ENCODE measurements around the gene TOLLIP. TPM values are rescaled to one million over a fixed set of nuclear protein-coding genes. Genes with fewer than 3 reads are reported as not detected.

TOLLIP gene
- total RNA-seq, 1 experiment from 2014 or later, result 32.3 TPM

- no peaks in the 10 kb centered on the region for H3K4me1 Mint-ChIP-seq
- ChIA-PET CTCF (no interaction called here), POLR2A (no interaction called here)
- no peak for ATAC-seq
- DNase-seq (ENCODE audit: low spot score), result no peak
- H3K27me3 Mint-ChIP-seq (ENCODE audit: low read depth), result peaks cover 6% of the 10 kb centered on the region; the same call in 1 of the 2 replicates
- H3K4me3 Mint-ChIP-seq, result no peak overlapping the region
- peaks cover 13% of the 10 kb centered on the region for H3K36me3 Mint-ChIP-seq
- peaks cover 16% of the 10 kb centered on the region for H3K9me3 Mint-ChIP-seq
- TF ChIP-seq ZNF138 (CRISPR knock-in tag; conservative IDR thresholded peaks at IDR 0.05) (no peak), ZNF317 (CRISPR knock-in tag; IDR thresholded peaks at IDR 0.05; ENCODE audit: borderline replicate concordance, low read depth) (no peak), PRDM15 (CRISPR knock-in tag; IDR thresholded peaks at IDR 0.05) (no peak), GABPB1 (CRISPR knock-in tag; IDR thresholded peaks at IDR 0.05) (no peak), ZBTB43 (CRISPR knock-in tag; IDR thresholded peaks at IDR 0.05) (no peak), ELF4 (CRISPR knock-in tag; IDR thresholded peaks at IDR 0.05; ENCODE audit: low read depth) (no peak), SMAD4 (CRISPR knock-in tag; IDR thresholded peaks at IDR 0.05) (no peak), ZBTB21 (CRISPR knock-in tag; IDR thresholded peaks at IDR 0.05; ENCODE audit: borderline replicate concordance) (no peak), SMAD3 (CRISPR knock-in tag; IDR thresholded peaks at IDR 0.05; ENCODE audit: borderline replicate concordance) (no peak), FOXJ3 (CRISPR knock-in tag; IDR thresholded peaks at IDR 0.05; ENCODE audit: borderline replicate concordance) (no peak), NR1H2 (CRISPR knock-in tag; IDR thresholded peaks at IDR 0.05) (no peak), RELA (CRISPR knock-in tag; IDR thresholded peaks at IDR 0.05; ENCODE audit: borderline replicate concordance) (no peak), ZNF121 (CRISPR knock-in tag; IDR thresholded peaks at IDR 0.05) (no peak)
- TF ChIP-seq, protein P1, sequence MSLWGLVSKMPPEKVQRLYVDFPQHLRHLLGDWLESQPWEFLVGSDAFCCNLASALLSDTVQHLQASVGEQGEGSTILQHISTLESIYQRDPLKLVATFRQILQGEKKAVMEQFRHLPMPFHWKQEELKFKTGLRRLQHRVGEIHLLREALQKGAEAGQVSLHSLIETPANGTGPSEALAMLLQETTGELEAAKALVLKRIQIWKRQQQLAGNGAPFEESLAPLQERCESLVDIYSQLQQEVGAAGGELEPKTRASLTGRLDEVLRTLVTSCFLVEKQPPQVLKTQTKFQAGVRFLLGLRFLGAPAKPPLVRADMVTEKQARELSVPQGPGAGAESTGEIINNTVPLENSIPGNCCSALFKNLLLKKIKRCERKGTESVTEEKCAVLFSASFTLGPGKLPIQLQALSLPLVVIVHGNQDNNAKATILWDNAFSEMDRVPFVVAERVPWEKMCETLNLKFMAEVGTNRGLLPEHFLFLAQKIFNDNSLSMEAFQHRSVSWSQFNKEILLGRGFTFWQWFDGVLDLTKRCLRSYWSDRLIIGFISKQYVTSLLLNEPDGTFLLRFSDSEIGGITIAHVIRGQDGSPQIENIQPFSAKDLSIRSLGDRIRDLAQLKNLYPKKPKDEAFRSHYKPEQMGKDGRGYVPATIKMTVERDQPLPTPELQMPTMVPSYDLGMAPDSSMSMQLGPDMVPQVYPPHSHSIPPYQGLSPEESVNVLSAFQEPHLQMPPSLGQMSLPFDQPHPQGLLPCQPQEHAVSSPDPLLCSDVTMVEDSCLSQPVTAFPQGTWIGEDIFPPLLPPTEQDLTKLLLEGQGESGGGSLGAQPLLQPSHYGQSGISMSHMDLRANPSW (CRISPR knock-in tag; conservative IDR thresholded peaks at IDR 0.05; ENCODE audit: low read depth), result no peak
- TF ChIP-seq, protein P2, sequence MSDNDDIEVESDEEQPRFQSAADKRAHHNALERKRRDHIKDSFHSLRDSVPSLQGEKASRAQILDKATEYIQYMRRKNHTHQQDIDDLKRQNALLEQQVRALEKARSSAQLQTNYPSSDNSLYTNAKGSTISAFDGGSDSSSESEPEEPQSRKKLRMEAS (CRISPR knock-in tag; IDR thresholded peaks at IDR 0.05), result no peak
- TF ChIP-seq, protein P3, sequence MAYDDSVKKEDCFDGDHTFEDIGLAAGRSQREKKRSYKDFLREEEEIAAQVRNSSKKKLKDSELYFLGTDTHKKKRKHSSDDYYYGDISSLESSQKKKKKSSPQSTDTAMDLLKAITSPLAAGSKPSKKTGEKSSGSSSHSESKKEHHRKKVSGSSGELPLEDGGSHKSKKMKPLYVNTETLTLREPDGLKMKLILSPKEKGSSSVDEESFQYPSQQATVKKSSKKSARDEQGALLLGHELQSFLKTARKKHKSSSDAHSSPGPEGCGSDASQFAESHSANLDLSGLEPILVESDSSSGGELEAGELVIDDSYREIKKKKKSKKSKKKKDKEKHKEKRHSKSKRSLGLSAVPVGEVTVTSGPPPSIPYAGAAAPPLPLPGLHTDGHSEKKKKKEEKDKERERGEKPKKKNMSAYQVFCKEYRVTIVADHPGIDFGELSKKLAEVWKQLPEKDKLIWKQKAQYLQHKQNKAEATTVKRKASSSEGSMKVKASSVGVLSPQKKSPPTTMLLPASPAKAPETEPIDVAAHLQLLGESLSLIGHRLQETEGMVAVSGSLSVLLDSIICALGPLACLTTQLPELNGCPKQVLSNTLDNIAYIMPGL (CRISPR knock-in tag; IDR thresholded peaks at IDR 0.05), result no peak
- TF ChIP-seq, protein P4, sequence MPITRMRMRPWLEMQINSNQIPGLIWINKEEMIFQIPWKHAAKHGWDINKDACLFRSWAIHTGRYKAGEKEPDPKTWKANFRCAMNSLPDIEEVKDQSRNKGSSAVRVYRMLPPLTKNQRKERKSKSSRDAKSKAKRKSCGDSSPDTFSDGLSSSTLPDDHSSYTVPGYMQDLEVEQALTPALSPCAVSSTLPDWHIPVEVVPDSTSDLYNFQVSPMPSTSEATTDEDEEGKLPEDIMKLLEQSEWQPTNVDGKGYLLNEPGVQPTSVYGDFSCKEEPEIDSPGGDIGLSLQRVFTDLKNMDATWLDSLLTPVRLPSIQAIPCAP (CRISPR knock-in tag; IDR thresholded peaks at IDR 0.05), result no peak
- TF ChIP-seq, protein P5, sequence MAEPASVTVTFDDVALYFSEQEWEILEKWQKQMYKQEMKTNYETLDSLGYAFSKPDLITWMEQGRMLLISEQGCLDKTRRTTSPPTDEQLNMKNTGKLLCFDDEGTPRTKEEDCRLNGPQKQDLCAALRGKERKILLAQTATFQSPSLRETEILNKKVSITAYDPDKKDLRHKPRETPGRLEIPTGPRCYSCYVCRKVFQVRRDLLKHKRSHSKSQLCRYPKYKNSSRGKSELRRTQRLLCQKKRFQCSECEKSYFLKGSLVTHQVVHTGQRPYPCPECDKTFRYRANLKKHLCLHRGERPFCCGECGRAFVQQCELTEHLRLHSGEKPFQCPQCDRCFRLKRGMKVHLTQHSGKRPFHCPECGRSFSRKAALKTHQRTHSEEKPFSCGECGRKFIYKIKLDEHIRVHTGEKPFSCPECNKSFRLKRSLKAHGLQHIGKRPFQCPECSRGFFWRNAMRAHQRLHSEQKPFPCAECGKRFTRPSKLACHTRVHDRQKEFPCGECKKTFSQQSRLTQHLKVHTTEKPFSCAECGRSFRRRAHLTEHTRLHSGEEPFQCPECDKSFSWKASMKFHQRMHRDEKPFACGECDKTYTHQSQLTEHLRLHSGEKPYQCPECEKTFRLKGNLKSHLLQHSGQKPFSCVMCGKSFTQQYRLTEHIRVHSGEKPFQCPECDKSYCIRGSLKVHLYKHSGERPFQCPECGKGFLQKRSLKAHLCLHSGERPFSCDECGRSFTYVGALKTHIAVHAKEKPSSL (CRISPR knock-in tag; conservative IDR thresholded peaks at IDR 0.05), result no peak
- no peak overlapping the region; the same call in 1 of the 2 replicates for H3K27ac Mint-ChIP-seq
Measured at GRCh38 chr11:1271406-1271805, 38.0 kb downstream of the TOLLIP start.

All from WTC11 (cell line).